Thyroid gland (tissue), 4 donors: ENCODE results near the gene PDP2. TPM values are rescaled to one million over a fixed set of nuclear protein-coding genes. Genes with fewer than 3 reads are reported as not detected.

Experiments used
- DNase-seq, 2 donors: peaks; one replicate each; pipeline ENCODE4 v3.0.0-alpha.2; 2019
- H3K27ac ChIP-seq, 3 donors: fragments of 200-600 bp; sonication (generic); 1 replicate in 2 of 3; 2 replicates in 1 of 3; pipeline ENCODE4 v1.5.1; 2016 to 2019; ENCODE audit warnings: mild to moderate bottlenecking in 1 of 3, moderate library complexity in 1 of 3
- H3K27me3 ChIP-seq: fragments of 200-600 bp; sonication (generic); one replicate; pipeline ENCODE4 v1.5.1; 2019
- H3K36me3 ChIP-seq, 2 donors: fragments of 200-600 bp; sonication (generic); one replicate each; pipeline ENCODE4 v1.5.1; 2016 to 2019
- H3K4me1 ChIP-seq, 2 donors: fragments of 200-600 bp; sonication (generic); one replicate each; pipeline ENCODE4 v1.5.1; 2017 to 2019
- H3K4me3 ChIP-seq, 3 donors: fragments of 200-600 bp; sonication (generic); replicated peaks in 1 of 3; 1 replicate in 2 of 3; 2 replicates in 1 of 3; pipeline ENCODE4 v1.5.1; 2016; ENCODE audit warnings: mild to moderate bottlenecking in 1 of 3
- H3K9me3 ChIP-seq: fragments of 200-600 bp; sonication (generic); one replicate; pipeline ENCODE4 v1.5.1; 2017
- POLR2A ChIP-seq, 2 donors: fragments of 450-650 bp; IDR thresholded peaks; one replicate each; pipeline ENCODE4 v1.6.1; 2017; ENCODE audit warnings: antibody characterized with exemption in 2 of 2, mild to moderate bottlenecking in 2 of 2, moderate library complexity in 1 of 2
- WGBS, 2 donors: methylation state at CpG; one replicate each; pipeline ENCODE4 v1.1.5; 2017; 5-methylcytosine and 5-hydroxymethylcytosine counted together
- intact Hi-C: fragments of 100-400 bp; cut with DNase I; formaldehyde crosslinking; loops from one replicate; pipeline ENCODE4 v1.15.1; 2023
- total RNA-seq, 4 donors: library from RNA; depleted of rRNA; stranded (reverse); fragments of >200 nt; gene quantifications; one replicate each; pipeline ENCODE4 v1.2.3, GENCODE V29; 2016
- TF ChIP-seq, protein P1 (sequence below), 6 experiments: fragments of 200-600 bp in 3 of 6; fragments of 450-650 bp in 3 of 6; sonication (generic) in 3 of 6; IDR thresholded peaks; one replicate each; pipeline ENCODE4 v1.5.1; 2016 to 2019; ENCODE audit warnings: antibody characterized with exemption in 6 of 6, mild to moderate bottlenecking in 2 of 6, inconsistent platforms in 1 of 6, moderate library complexity in 1 of 6

PDP2 gene
- total RNA-seq, 4 donors from 2014 or later = 10.7 to 34.5 (median 26.9) TPM

GRCh38 chr16:66936889-66937554, 56.7 kb downstream of the PDP2 start:
- H3K4me1 ChIP-seq = peaks cover 21 to 25% of the 10 kb centered on the region in 2 donors
- WGBS, 2 donors = 96 to 98% methylated on average over 4 of the region's 4 CpGs

DNA sequence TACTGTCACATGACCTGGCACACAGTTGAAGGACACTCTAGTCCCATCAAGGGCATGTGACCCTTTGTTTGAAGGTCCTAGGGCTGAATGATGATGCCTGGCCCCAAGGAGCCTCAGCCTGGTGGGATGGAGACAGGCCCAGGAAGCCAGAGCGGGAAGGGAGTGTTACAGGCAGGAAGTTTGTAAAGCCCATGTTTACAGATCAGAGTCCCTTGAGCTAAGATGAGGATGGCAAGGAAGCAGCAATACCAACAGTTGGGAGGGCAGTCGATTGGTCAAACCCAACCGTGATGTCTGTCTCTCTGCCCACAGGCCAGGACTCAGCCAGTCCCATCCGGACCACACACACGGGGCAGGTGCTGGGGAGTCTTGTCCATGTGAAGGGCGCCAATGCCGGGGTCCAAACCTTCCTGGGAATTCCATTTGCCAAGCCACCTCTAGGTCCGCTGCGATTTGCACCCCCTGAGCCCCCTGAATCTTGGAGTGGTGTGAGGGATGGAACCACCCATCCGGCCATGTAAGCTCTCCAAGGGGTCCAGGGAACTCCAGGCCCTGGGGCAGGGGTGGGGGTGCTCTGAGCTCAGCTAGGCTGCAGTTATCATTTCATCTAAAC, 57.5 kb downstream of the PDP2 start:
- DNase-seq = no peak
- no peaks in the 10 kb centered on the region for H3K27me3 ChIP-seq
- H3K27ac ChIP-seq = no peak overlapping the region
- peaks cover 39 to 44% of the 10 kb centered on the region in 2 donors for H3K36me3 ChIP-seq
- TF ChIP-seq POLR2A (IDR thresholded peaks at IDR 0.05) = no peak
- TF ChIP-seq, protein P1, sequence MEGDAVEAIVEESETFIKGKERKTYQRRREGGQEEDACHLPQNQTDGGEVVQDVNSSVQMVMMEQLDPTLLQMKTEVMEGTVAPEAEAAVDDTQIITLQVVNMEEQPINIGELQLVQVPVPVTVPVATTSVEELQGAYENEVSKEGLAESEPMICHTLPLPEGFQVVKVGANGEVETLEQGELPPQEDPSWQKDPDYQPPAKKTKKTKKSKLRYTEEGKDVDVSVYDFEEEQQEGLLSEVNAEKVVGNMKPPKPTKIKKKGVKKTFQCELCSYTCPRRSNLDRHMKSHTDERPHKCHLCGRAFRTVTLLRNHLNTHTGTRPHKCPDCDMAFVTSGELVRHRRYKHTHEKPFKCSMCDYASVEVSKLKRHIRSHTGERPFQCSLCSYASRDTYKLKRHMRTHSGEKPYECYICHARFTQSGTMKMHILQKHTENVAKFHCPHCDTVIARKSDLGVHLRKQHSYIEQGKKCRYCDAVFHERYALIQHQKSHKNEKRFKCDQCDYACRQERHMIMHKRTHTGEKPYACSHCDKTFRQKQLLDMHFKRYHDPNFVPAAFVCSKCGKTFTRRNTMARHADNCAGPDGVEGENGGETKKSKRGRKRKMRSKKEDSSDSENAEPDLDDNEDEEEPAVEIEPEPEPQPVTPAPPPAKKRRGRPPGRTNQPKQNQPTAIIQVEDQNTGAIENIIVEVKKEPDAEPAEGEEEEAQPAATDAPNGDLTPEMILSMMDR (IDR thresholded peaks at IDR 0.05) = no peak
- intact Hi-C loops = no loop called here
- no peaks in the 10 kb centered on the region for H3K9me3 ChIP-seq
- H3K4me3 ChIP-seq = no peak overlapping the region
- WGBS, 2 donors = 95 to 98% methylated on average over 8 to 10 of the region's 10 CpGs
- peaks cover 20 to 23% of the 10 kb centered on the region in 2 donors for H3K4me1 ChIP-seq

More at GRCh38 chr16:66936889-66937554, 56.7 kb downstream of the PDP2 start:
- Histone ChIP-seq H3K4me3 (no peak overlapping the region), H3K27ac (no peak overlapping the region), H3K36me3 (peaks cover 31 to 36% of the 10 kb centered on the region in 2 donors), H3K27me3 (no peaks in the 10 kb centered on the region), H3K9me3 (no peaks in the 10 kb centered on the region)
- intact Hi-C loops = no loop called here
- TF ChIP-seq, protein P1 (IDR thresholded peaks at IDR 0.05) = no peak
- no peak for TF ChIP-seq POLR2A (IDR thresholded peaks at IDR 0.05)
- DNase-seq = no peak

DNA sequence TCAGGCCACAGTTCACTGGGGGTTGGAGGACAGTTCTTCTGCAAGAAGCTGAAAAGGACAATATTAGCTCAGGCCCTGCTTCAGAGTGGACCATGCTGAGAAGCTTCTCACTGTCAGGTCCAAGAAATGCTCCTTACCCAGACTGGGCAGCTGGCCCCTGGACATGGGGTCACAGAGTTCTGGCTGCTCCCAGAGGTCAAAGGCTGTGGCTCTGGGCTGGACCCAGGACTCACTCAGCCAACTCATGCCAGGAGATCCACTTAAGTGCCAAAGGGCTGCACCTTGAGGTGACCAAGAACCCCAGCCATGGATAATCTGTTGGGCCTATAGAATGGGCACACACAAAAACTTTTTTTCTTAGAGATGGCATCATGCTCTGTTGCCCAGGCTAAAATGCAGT, 59.1 kb downstream of the PDP2 start:
- H3K27me3 ChIP-seq = no peaks in the 10 kb centered on the region
- no peak for TF ChIP-seq POLR2A (IDR thresholded peaks at IDR 0.05)
- TF ChIP-seq, protein P1 (IDR thresholded peaks at IDR 0.05) = no peak
- H3K27ac ChIP-seq = no peak overlapping the region
- H3K4me3 ChIP-seq = no peak overlapping the region
- H3K4me1 ChIP-seq = peaks cover 12 to 15% of the 10 kb centered on the region in 2 donors
- peaks cover 49 to 50% of the 10 kb centered on the region in 2 donors for H3K36me3 ChIP-seq
- intact Hi-C loops = no loop called here
- H3K9me3 ChIP-seq = no peaks in the 10 kb centered on the region
- DNase-seq = no peak

DNA sequence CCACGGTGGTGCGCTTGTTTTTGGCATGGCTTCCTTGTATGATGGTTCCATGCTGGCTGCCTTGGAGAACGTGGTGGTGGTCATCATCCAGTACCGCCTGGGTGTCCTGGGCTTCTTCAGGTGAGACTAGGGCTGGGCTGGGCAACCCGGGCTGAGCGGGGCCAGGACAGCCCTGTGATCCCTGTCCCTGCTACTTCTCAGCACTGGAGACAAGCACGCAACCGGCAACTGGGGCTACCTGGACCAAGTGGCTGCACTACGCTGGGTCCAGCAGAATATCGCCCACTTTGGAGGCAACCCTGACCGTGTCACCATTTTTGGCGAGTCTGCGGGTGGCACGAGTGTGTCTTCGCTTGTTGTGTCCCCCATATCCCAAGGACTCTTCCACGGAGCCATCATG, 59.9 kb downstream of the PDP2 start:
- intact Hi-C loops = no loop called here
- Histone ChIP-seq H3K27me3 (no peaks in the 10 kb centered on the region), H3K9me3 (no peaks in the 10 kb centered on the region), H3K4me3 (no peak overlapping the region), H3K36me3 (peaks cover 49 to 50% of the 10 kb centered on the region in 2 donors), H3K27ac (no peak overlapping the region), H3K4me1 (peaks cover 11 to 15% of the 10 kb centered on the region in 2 donors)
- 92 to 100% methylated on average over 10 to 11 of the region's 16 CpGs for WGBS, 2 donors
- no peak for DNase-seq
- TF ChIP-seq POLR2A (IDR thresholded peaks at IDR 0.05) = no peak
- TF ChIP-seq, protein P1 (IDR thresholded peaks at IDR 0.05) = no peak

Other genes starting within 250 kb of the PDP2 start
- 100 to 1,000 TPM; 170 to 246 (median 201) TPM for gene CMTM4, start 183.8 kb upstream of the PDP2 start, total RNA-seq
- gene DYNC1LI2, start 128.9 kb upstream of the PDP2 start, total RNA-seq = 100 to 1,000 TPM; 162 to 332 (median 195) TPM
- 1 to 10 TPM in 1 of 4 donors, under 1 TPM in 1, not detected in 2; 0.27 to 2.1 TPM for gene TERB1, start 78.9 kb upstream of the PDP2 start, total RNA-seq
- gene NAE1, start 49.5 kb upstream of the PDP2 start, total RNA-seq = 10 to 100 TPM; 51.0 to 75.0 (median 61.2) TPM
- gene CA7, start 36.1 kb upstream of the PDP2 start, total RNA-seq = under 1 TPM in 1 of 4 donors, not detected in 3; 0.46 TPM
- 100 to 1,000 TPM in 3 of 4 donors, 10 to 100 TPM in 1; 43.1 to 166 (median 134) TPM for gene CDH16, start 38.4 kb downstream of the PDP2 start, total RNA-seq
- 10 to 100 TPM in 3 of 4 donors, 1 to 10 TPM in 1; 6.1 to 15.6 (median 10.9) TPM for gene RRAD, start 45.0 kb downstream of the PDP2 start, total RNA-seq
- 100 to 1,000 TPM in 1 of 4 donors, 10 to 100 TPM in 3; 29.4 to 113 (median 48.3) TPM for gene CIAO2B, start 53.9 kb downstream of the PDP2 start, total RNA-seq
- gene CES2, start 55.0 kb downstream of the PDP2 start, total RNA-seq = 10 to 100 TPM; 49.7 to 69.4 (median 53.6) TPM
- 1 to 10 TPM in 1 of 4 donors, under 1 TPM in 2, not detected in 1; 0.13 to 1.3 (median 0.22) TPM for gene CES3, start 80.8 kb downstream of the PDP2 start, total RNA-seq
- 10 to 100 TPM; 10.9 to 15.7 (median 12.8) TPM for gene CES4A, start 108.1 kb downstream of the PDP2 start, total RNA-seq
- gene CBFB, start 148.6 kb downstream of the PDP2 start, total RNA-seq = 10 to 100 TPM; 31.0 to 60.0 (median 41.5) TPM
- 10 to 100 TPM; 11.4 to 18.9 (median 17.5) TPM for gene PHAF1, start 229.4 kb downstream of the PDP2 start, total RNA-seq